Transverse colon (tissue), 3 donors: ENCODE measurements around the gene LARGE1.

Experiments
- EP300 ChIP-seq: sonication (generic); formaldehyde crosslinking; IDR thresholded peaks from one replicate; pipeline ENCODE4 v1.6.1; 2017; ENCODE audit warnings: antibody characterized with exemption, low read depth
- TF ChIP-seq, protein P1 (sequence below), 5 experiments: fragments of 200-600 bp in 3 of 5; fragments of 450-650 bp in 2 of 5; sonication (generic) in 3 of 5; IDR thresholded peaks; 1 replicate in 2 of 5; 2 replicates in 3 of 5; pipeline ENCODE4 v1.5.1; 2016 to 2017; ENCODE audit warnings: antibody characterized with exemption in 5 of 5, inconsistent platforms in 3 of 5, mild to moderate bottlenecking in 2 of 5, moderate library complexity in 1 of 5

- TF ChIP-seq, protein P1, sequence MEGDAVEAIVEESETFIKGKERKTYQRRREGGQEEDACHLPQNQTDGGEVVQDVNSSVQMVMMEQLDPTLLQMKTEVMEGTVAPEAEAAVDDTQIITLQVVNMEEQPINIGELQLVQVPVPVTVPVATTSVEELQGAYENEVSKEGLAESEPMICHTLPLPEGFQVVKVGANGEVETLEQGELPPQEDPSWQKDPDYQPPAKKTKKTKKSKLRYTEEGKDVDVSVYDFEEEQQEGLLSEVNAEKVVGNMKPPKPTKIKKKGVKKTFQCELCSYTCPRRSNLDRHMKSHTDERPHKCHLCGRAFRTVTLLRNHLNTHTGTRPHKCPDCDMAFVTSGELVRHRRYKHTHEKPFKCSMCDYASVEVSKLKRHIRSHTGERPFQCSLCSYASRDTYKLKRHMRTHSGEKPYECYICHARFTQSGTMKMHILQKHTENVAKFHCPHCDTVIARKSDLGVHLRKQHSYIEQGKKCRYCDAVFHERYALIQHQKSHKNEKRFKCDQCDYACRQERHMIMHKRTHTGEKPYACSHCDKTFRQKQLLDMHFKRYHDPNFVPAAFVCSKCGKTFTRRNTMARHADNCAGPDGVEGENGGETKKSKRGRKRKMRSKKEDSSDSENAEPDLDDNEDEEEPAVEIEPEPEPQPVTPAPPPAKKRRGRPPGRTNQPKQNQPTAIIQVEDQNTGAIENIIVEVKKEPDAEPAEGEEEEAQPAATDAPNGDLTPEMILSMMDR (IDR thresholded peaks at IDR 0.05), result no peak
- TF ChIP-seq EP300, result no peak
These were observed 36.1 kb downstream of the LARGE1 start for GRCh38 chr22:33883961-33884808.
